OCI-LY1 (cell line): Measurements from ENCODE around the gene SHLD2.
"Not testable (repeated sequence)": the region's sequence is repeated elsewhere in the genome, so short reads cannot be mapped to it uniquely, and the experiment has no call there.

ENCODE experiments used
- EZH2 ChIP-seq: fragments of 200-600 bp; sonication (generic), shearing (Covaris generic); IDR thresholded peaks from 2 replicates; pipeline ENCODE4 v1.8.0; 2017; ENCODE audit warnings: borderline replicate concordance, mixed run types, mild to moderate bottlenecking, antibody characterized with exemption, low read length, moderate library complexity, mixed read lengths
- TF ChIP-seq, protein P1 (sequence below): fragments of 200-600 bp; sonication (generic), shearing (Covaris generic); IDR thresholded peaks from 2 replicates; pipeline ENCODE4 v1.5.1; 2017; ENCODE audit warnings: mild to moderate bottlenecking, antibody characterized with exemption, low read length, moderate library complexity, mixed read lengths

DNA sequence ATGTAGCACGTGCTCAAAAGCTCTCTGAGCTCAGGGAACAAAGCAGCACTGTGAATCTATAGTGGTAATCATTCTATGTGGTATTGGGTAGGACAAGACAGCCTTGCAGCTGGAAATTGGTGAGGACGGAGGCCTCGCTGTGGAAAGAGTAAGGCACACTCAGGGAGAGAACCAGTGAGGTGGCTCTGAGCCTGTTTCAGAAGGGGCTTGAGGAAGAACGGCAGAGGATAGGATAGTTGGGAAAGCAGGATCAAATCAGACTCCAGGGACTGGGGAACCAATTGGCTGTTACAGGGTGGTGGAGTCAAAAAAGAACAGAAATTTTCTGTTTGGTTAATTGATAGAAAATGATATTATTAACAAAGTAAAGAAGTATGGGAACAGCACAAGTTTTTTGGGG is 74.9 kb downstream of the SHLD2 start:
- TF ChIP-seq, protein P1, sequence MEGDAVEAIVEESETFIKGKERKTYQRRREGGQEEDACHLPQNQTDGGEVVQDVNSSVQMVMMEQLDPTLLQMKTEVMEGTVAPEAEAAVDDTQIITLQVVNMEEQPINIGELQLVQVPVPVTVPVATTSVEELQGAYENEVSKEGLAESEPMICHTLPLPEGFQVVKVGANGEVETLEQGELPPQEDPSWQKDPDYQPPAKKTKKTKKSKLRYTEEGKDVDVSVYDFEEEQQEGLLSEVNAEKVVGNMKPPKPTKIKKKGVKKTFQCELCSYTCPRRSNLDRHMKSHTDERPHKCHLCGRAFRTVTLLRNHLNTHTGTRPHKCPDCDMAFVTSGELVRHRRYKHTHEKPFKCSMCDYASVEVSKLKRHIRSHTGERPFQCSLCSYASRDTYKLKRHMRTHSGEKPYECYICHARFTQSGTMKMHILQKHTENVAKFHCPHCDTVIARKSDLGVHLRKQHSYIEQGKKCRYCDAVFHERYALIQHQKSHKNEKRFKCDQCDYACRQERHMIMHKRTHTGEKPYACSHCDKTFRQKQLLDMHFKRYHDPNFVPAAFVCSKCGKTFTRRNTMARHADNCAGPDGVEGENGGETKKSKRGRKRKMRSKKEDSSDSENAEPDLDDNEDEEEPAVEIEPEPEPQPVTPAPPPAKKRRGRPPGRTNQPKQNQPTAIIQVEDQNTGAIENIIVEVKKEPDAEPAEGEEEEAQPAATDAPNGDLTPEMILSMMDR, result not testable (repeated sequence)
- TF ChIP-seq EZH2, result not testable (repeated sequence)
